Lower leg skin (tissue), 3 donors: ENCODE measurements around the gene ANKFN1.

Experiments
- POLR2A ChIP-seq, 2 donors: fragments of 450-650 bp; IDR thresholded peaks; one replicate each; pipeline ENCODE4 v1.6.1; 2016 to 2017; ENCODE audit warnings: antibody characterized with exemption in 2 of 2, mild to moderate bottlenecking in 1 of 2, moderate library complexity in 1 of 2
- TF ChIP-seq, protein P1 (sequence below), 3 donors: fragments of 450-650 bp; IDR thresholded peaks; one replicate each; pipeline ENCODE4 v1.5.1; 2016; ENCODE audit warnings: antibody characterized with exemption in 3 of 3, mild to moderate bottlenecking in 3 of 3, moderate library complexity in 2 of 3

DNA sequence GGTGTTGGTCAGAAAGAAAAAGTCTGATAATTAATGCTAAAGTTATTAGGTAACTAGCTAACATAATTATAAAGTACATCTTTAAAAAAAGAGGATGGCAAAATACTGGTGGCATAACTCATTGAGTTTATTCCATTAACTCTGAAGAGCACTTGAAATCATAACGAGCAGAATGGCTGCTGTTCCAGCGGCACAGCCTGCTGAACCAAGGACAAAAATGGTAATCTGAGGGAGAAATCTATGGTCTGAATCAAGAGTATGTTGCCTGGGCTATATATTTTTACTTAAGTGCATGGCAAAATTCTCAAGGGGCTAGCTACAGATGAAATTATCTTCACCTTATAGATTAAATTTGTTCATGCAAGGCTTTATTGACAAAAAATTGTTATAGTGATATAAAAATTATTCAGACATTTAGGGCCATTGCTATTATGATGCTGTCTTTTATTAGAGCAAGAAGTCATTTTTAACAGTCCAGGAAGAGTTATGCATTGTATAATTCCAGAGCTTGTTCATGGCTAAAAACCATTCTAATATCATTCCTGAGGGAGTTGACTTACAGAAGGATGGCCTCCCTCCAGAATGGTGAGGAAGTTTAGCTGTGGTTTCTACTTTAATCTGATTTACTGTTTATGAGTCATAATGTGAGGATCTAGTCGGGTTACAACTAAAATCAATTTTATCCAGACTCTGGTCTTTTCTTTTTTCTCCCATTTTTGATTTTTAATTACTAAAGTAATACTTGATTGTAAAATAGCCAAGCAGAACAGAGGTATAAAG is 41.4 kb upstream of the ANKFN1 start:
- TF ChIP-seq, protein P1, sequence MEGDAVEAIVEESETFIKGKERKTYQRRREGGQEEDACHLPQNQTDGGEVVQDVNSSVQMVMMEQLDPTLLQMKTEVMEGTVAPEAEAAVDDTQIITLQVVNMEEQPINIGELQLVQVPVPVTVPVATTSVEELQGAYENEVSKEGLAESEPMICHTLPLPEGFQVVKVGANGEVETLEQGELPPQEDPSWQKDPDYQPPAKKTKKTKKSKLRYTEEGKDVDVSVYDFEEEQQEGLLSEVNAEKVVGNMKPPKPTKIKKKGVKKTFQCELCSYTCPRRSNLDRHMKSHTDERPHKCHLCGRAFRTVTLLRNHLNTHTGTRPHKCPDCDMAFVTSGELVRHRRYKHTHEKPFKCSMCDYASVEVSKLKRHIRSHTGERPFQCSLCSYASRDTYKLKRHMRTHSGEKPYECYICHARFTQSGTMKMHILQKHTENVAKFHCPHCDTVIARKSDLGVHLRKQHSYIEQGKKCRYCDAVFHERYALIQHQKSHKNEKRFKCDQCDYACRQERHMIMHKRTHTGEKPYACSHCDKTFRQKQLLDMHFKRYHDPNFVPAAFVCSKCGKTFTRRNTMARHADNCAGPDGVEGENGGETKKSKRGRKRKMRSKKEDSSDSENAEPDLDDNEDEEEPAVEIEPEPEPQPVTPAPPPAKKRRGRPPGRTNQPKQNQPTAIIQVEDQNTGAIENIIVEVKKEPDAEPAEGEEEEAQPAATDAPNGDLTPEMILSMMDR (IDR thresholded peaks at IDR 0.05), result no peak
- no peak for TF ChIP-seq POLR2A (IDR thresholded peaks at IDR 0.05)
